Stimulated activated CD8-positive, alpha-beta memory T cell treated with anti-CD3 and anti-CD28 coated beads, Interleukin-2, amount 100 ng/mL, for 48 hours (primary cell): ENCODE measurements around the gene FANCB.

ENCODE experiments used
- DNase-seq, 2 donors: peaks; one replicate each; pipeline ENCODE4 v3.0.0-alpha.2; 2020; ENCODE audit warnings: low read depth in 2 of 2

The FANCB gene

GRCh38 chrX:14832586-14832985, 40.3 kb downstream of the FANCB start:
- DNase-seq, result no peak

- no peak for DNase-seq
These were observed 40.7 kb downstream of the FANCB start for GRCh38 chrX:14832151-14832550.

GRCh38 chrX:14829643-14830042, 43.2 kb downstream of the FANCB start:
- DNase-seq, result no peak

GRCh38 chrX:14826319-14826718, 46.5 kb downstream of the FANCB start:
- DNase-seq, result no peak

- DNase-seq, result no peak
These were observed 47.0 kb downstream of the FANCB start for GRCh38 chrX:14825851-14826250.

GRCh38 chrX:14819769-14820168, 53.1 kb downstream of the FANCB start:
- DNase-seq, result no peak

- DNase-seq, result no peak
These were observed 55.3 kb downstream of the FANCB start for GRCh38 chrX:14817571-14817970.

- DNase-seq, result no peak
These were observed 69.7 kb downstream of the FANCB start for GRCh38 chrX:14802943-14803710.

- no peak for DNase-seq
These were observed 71.7 kb downstream of the FANCB start for GRCh38 chrX:14801136-14801535.

- DNase-seq, result no peak
These were observed 74.0 kb downstream of the FANCB start for GRCh38 chrX:14798805-14799397.
